ENCODE data around the gene ATXN7L3B. TPM values are rescaled to one million over a fixed set of nuclear protein-coding genes. Genes with fewer than 3 reads are reported as not detected.

Gene ATXN7L3B
- total and polyA plus RNA-seq, 2 donors (not counting 3 experiments of a cell fraction or from before 2014, with no cell fraction given): 18.1 to 25.0 TPM

- H3K9ac ChIP-seq (replicated peaks; ENCODE audit: extremely low read depth, insufficient read depth, low read length): no peak overlapping the region
- no peaks in the 10 kb centered on the region for H3K9me1 ChIP-seq (replicated peaks; ENCODE audit: control insufficient read depth, extremely low read depth, insufficient read depth, low read length)
- H3K36me3 ChIP-seq (ENCODE audit: control insufficient read depth in 2 of 2, extremely low read depth in 1 of 2, insufficient read depth in 2 of 2, low read length in 2 of 2): no peaks in the 10 kb centered on the region
- CTCF ChIA-PET: no interaction called here
- no peak overlapping the region for H3K4me2 ChIP-seq (ENCODE audit: insufficient read depth, low read length)
- no peaks in the 10 kb centered on the region for H4K20me1 ChIP-seq (replicated peaks; ENCODE audit: control insufficient read depth, extremely low read depth, insufficient read depth, low read length)
- H3K4me3 ChIP-seq (replicated peaks in 1 of 3; ENCODE audit: insufficient read depth in 1 of 3, low read depth in 1 of 3, low read length in 3 of 3): no peak overlapping the region
- no peak overlapping the region for H3K27ac ChIP-seq (ENCODE audit: insufficient read depth, low read depth, low read length)
- TF ChIP-seq JUN (IDR thresholded peaks at IDR 0.05; ENCODE audit: borderline replicate concordance, insufficient read depth, insufficient read length, low read depth) (no peak), GATA2 (IDR thresholded peaks at IDR 0.05; ENCODE audit: insufficient read depth, insufficient read length, low read depth, low read length) (no peak), FOS (IDR thresholded peaks at IDR 0.05; ENCODE audit: borderline replicate concordance, insufficient read depth, low read length) (no peak), MAX (IDR thresholded peaks at IDR 0.05; ENCODE audit: insufficient read depth, insufficient read length) (no peak), CTCF (IDR thresholded peaks at IDR 0.05; ENCODE audit: extremely low read depth in 1 of 2, insufficient read depth in 1 of 2, low read depth in 1 of 2, low read length in 2 of 2) (no peak), MYC (IDR thresholded peaks at IDR 0.05; ENCODE audit: low read depth, low read length) (no peak), POLR2A (IDR thresholded peaks at IDR 0.05; ENCODE audit: low read depth, low read length) (no peak), EZH2 (IDR thresholded peaks at IDR 0.05; ENCODE audit: borderline replicate concordance, low read depth, low read length, severe bottlenecking) (no peak), POLR2AphosphoS5 (IDR thresholded peaks at IDR 0.05; ENCODE audit: insufficient read depth, low read depth, low read length) (no peak)
- no peaks in the 10 kb centered on the region for H3K79me2 ChIP-seq (ENCODE audit: control insufficient read depth, insufficient read depth, low read length)
- no peak for FAIRE-seq
- no peaks in the 10 kb centered on the region for H3K27me3 ChIP-seq (ENCODE audit: control insufficient read depth in 2 of 2, insufficient read depth in 2 of 2, low read length in 2 of 2)
- H3K4me1 ChIP-seq (ENCODE audit: control insufficient read depth, extremely low read depth, insufficient read depth, low read length): no peaks in the 10 kb centered on the region
- POLR2A ChIA-PET: no interaction called here
- H3K9me3 ChIP-seq (replicated peaks; ENCODE audit: control insufficient read depth, insufficient read depth, low read length): no peaks in the 10 kb centered on the region
- no TSS peak for BruUV-seq (replicated peaks)
- intact Hi-C loops (cut with micrococcal nuclease): no loop called here
- no peak overlapping the region for H2AFZ ChIP-seq (ENCODE audit: low read depth, low read length)
- DNase-seq (ENCODE audit: low read depth, low spot score): no peak
- dilution Hi-C loops (cut with MboI; ENCODE audit: extremely low pct_ligation_motif_present, low sequenced_read_pairs): no loop called here
Observed at GRCh38 chr12:74489543-74489942, 48.1 kb upstream of the ATXN7L3B start.

All from endothelial cell of umbilical vein (primary cell).